ENCODE results near the gene HMGN3.
"Not testable (repeated sequence)": the region's sequence is repeated elsewhere in the genome, so short reads cannot be mapped to it uniquely, and the experiment has no call there.

Gene HMGN3

GRCh38 chr6:79263359-79263758 is 28.9 kb upstream of the HMGN3 start:
- DNase-seq (ENCODE audit: low read depth): no peak
- H3K4me3 ChIP-seq (ENCODE audit: control insufficient read depth, low read depth, low read length): no peak overlapping the region
- TF ChIP-seq, protein P1, sequence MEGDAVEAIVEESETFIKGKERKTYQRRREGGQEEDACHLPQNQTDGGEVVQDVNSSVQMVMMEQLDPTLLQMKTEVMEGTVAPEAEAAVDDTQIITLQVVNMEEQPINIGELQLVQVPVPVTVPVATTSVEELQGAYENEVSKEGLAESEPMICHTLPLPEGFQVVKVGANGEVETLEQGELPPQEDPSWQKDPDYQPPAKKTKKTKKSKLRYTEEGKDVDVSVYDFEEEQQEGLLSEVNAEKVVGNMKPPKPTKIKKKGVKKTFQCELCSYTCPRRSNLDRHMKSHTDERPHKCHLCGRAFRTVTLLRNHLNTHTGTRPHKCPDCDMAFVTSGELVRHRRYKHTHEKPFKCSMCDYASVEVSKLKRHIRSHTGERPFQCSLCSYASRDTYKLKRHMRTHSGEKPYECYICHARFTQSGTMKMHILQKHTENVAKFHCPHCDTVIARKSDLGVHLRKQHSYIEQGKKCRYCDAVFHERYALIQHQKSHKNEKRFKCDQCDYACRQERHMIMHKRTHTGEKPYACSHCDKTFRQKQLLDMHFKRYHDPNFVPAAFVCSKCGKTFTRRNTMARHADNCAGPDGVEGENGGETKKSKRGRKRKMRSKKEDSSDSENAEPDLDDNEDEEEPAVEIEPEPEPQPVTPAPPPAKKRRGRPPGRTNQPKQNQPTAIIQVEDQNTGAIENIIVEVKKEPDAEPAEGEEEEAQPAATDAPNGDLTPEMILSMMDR (IDR thresholded peaks at IDR 0.05; ENCODE audit: control insufficient read depth, insufficient read depth, low read depth, low read length, missing control alignments): no peak

GRCh38 chr6:79261666-79262065 is 27.2 kb upstream of the HMGN3 start:
- no peak for DNase-seq (ENCODE audit: low read depth)
- no peak overlapping the region for H3K4me3 ChIP-seq (ENCODE audit: control insufficient read depth, low read depth, low read length)
- TF ChIP-seq, protein P1 (IDR thresholded peaks at IDR 0.05; ENCODE audit: control insufficient read depth, insufficient read depth, low read depth, low read length, missing control alignments): no peak

GRCh38 chr6:79260772-79261171 is 26.3 kb upstream of the HMGN3 start:
- TF ChIP-seq, protein P1 (IDR thresholded peaks at IDR 0.05; ENCODE audit: control insufficient read depth, insufficient read depth, low read depth, low read length, missing control alignments): no peak
- H3K4me3 ChIP-seq (ENCODE audit: control insufficient read depth, low read depth, low read length): no peak overlapping the region
- DNase-seq (ENCODE audit: low read depth): no peak

GRCh38 chr6:79257381-79258205 is 23.1 kb upstream of the HMGN3 start:
- no peak overlapping the region for H3K4me3 ChIP-seq (ENCODE audit: control insufficient read depth, low read depth, low read length)
- no peak for DNase-seq (ENCODE audit: low read depth)
- TF ChIP-seq, protein P1 (IDR thresholded peaks at IDR 0.05; ENCODE audit: control insufficient read depth, insufficient read depth, low read depth, low read length, missing control alignments): no peak

DNA sequence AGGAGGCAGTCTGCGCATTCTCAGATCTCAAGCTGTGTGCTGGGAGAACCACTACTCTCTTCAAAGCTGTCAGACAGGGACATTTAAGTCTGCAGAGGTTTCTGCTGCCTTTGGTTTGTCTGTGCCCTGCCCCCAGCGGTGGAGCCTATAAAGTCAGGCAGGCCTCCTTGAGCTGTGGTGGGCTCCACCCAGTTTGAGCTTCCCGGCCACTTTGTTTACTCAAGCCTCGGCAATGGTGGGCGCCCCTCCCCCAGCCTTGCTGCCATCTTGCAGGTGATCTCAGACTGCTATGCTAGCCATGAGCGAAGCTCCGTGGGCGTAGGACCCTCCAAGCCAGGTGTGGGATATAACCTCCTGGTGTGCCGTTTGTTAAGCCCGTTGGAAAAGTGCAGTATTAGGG is 22.3 kb upstream of the HMGN3 start:
- not testable (repeated sequence) for DNase-seq (ENCODE audit: low read depth); H3K4me3 ChIP-seq (ENCODE audit: control insufficient read depth, low read depth, low read length)

GRCh38 chr6:79255086-79255485 is 20.6 kb upstream of the HMGN3 start:
- H3K4me3 ChIP-seq (ENCODE audit: control insufficient read depth, low read depth, low read length); DNase-seq (ENCODE audit: low read depth): not testable (repeated sequence)

- TF ChIP-seq, protein P1 (IDR thresholded peaks at IDR 0.05; ENCODE audit: control insufficient read depth, insufficient read depth, low read depth, low read length, missing control alignments): no peak
- DNase-seq (ENCODE audit: low read depth): no peak
- H3K4me3 ChIP-seq (ENCODE audit: control insufficient read depth, low read depth, low read length): no peak overlapping the region
These were observed 16.1 kb upstream of the HMGN3 start for GRCh38 chr6:79250559-79250958.

DNA sequence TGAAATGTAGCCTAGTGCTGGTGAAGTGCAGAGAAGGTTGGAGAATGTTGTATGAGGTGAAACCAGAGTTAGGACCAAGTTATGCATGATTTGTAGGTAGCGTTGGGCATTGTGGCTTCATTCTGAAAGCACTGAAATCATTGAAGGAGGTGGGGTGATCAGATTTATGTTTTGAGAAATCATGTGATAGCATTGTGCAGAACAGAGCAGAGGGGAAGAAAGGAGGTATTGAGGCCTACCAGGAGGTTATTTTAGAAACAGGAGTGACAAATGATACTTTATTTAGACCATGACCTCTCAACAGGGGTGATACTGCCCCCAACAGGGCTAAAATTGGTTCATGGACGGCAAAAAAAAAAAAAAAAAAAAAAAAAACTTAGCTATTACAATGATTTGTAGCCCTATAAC is 15.6 kb upstream of the HMGN3 start:
- no peak for DNase-seq (ENCODE audit: low read depth)
- TF ChIP-seq, protein P1 (IDR thresholded peaks at IDR 0.05; ENCODE audit: control insufficient read depth, insufficient read depth, low read depth, low read length, missing control alignments): no peak
- no peak overlapping the region for H3K4me3 ChIP-seq (ENCODE audit: control insufficient read depth, low read depth, low read length)

Data from AG09309 (cell line).